HG03159 (cell line): ENCODE data around the gene ATF6.
A peak's percentile ranks its signal among the peaks of the same experiment; 100 is the strongest.
"Not testable (repeated sequence)": the region's sequence is repeated elsewhere in the genome, so short reads cannot be mapped to it uniquely, and the experiment has no call there.

Experiments
- ATAC-seq: cut with Tn5 transposase; IDR thresholded peaks from one replicate; pipeline ENCODE4 v1.9.1; 2021; ENCODE audit warnings: mild to moderate bottlenecking, moderate library complexity; ENCODE audit not compliant: unreplicated experiment

Gene ATF6

GRCh38 chr1:161777261-161777660 lies 11.1 kb downstream of the ATF6 start:
- no peak for ATAC-seq

- no peak for ATAC-seq
Observed at GRCh38 chr1:161778522-161778921, 12.4 kb downstream of the ATF6 start.

DNA sequence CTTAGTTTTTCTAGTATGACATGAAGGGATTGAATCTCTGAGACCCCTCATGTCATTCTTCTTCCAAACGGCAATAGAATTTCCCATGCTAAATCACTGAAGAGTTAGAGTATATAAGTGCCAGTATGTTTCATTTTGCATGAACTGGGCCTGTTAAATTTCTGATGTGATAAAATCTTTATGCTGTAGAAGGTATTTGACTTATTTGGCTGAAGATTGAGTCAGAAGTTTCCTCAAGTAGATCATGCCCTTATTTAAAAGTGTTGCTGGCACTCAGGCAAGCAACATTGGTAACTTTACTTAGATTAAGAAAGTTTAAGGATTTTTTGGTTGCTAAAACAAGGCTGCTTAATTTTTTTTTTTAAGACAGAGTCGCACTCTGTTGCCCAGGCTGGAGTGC lies 13.3 kb downstream of the ATF6 start:
- no peak for ATAC-seq

GRCh38 chr1:161781995-161782394 lies 15.9 kb downstream of the ATF6 start:
- ATAC-seq = peak; percentile 52

GRCh38 chr1:161782886-161783285 lies 16.8 kb downstream of the ATF6 start:
- no peak for ATAC-seq

- no peak for ATAC-seq
Observed at GRCh38 chr1:161784968-161785367, 18.8 kb downstream of the ATF6 start.

DNA sequence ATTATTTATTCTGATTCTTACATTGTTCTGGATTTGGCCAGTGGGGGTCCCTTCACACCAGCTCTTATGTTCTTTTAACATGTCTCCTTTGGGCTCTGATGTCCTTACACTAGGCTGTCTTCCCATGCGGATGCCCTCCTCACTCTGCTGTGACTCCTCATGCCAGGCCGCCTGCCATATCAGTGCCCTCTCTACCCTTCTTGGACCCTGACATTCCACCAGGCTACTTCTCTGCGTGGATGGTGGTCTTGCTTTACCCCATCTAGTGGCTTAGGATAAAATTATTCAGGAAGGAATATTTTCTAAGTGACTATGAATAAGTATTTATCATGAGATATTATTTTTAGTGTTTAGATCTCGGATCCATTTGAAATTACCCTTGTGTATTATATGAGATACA lies 21.2 kb downstream of the ATF6 start:
- ATAC-seq = no peak

- ATAC-seq = no peak
Observed at GRCh38 chr1:161790587-161791317, 24.6 kb downstream of the ATF6 start.

DNA sequence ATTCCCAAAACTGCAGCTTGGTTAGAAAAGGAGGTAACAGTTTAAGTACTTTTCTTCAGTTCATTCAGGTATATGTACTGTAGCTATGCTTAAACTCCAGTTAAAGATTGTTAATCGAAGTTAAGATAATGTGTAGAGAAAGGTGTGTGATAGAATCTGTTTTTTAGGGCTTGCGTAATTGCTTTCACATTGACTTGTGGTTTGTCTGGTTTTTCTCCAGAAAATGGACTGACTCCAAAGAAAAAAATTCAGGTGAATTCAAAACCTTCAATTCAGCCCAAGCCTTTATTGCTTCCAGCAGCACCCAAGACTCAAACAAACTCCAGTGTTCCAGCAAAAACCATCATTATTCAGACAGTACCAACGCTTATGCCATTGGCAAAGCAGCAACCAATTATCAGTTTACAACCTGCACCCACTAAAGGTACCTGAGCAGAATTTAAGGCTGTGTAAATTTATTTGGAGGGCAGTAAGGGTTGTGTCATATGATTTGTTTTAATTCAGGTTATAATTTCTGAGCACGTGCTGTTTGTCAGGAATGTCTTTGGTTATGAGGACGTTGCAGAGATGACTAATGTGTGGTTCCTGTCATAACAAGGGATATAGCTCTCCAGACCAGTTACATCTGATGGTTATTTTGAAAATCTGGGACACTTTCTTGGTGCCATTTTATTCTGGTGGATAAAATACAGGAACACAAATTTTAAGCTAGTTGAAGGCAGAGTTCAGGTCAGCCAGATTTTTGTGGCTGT lies 26.0 kb downstream of the ATF6 start:
- ATAC-seq = no peak

DNA sequence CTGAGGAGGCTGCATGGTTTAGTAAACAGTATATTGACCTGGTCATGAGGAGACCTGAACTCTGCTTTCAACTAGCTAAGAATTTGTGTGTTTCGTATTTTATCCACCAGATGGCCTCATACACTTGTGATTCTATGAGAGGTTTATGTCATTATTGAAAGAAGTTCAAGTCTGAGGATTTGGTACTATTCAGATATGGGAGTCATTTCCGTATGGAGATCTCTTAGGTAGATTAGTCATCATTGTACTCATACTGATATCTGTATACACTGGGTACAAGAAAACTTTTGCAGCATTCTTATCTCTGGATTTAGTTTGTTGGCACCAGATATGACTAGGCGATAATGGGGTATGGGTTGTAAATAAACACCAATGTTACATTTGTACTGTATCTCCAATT lies 26.6 kb downstream of the ATF6 start:
- peak; percentile 70 for ATAC-seq

DNA sequence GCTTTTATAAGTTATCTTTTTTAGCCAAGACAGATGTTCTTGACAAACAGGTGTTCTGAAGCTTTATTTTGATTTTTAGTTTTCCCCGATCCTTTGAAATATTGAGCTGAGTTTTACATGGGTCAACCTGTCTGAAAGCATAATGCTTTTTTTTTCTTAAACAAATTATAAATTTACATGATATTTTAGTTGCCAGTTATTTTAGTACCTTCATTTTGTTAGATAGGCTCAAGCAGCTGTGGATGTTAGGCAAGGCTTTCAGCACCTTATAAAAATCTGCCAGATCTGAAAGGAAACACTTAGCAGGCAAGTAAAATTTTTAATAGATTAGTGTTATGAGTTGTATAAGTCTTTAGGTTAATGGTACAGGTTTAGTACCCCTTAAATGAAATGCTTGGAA lies 33.7 kb downstream of the ATF6 start:
- ATAC-seq = no peak

- no peak for ATAC-seq
Observed at GRCh38 chr1:161801955-161802354, 35.8 kb downstream of the ATF6 start.

DNA sequence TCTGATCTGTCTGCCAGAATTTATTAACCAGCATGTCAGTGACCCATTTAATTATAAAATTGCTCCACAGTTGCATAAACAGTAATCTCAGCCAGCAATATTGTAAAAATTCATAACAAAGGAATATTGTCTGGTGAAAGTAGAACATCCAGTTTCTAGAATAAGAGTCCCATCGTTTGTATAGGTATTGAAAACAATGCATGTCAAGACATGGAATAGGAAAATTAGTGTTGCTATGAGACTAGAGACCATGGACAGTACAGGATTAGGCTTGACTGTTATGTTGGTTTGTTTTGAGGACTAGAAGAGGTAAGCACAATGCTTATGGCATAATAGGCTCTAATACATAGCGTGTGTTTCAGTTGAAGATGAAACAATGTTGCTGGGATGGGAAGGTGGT lies 37.1 kb downstream of the ATF6 start:
- ATAC-seq = no peak

DNA sequence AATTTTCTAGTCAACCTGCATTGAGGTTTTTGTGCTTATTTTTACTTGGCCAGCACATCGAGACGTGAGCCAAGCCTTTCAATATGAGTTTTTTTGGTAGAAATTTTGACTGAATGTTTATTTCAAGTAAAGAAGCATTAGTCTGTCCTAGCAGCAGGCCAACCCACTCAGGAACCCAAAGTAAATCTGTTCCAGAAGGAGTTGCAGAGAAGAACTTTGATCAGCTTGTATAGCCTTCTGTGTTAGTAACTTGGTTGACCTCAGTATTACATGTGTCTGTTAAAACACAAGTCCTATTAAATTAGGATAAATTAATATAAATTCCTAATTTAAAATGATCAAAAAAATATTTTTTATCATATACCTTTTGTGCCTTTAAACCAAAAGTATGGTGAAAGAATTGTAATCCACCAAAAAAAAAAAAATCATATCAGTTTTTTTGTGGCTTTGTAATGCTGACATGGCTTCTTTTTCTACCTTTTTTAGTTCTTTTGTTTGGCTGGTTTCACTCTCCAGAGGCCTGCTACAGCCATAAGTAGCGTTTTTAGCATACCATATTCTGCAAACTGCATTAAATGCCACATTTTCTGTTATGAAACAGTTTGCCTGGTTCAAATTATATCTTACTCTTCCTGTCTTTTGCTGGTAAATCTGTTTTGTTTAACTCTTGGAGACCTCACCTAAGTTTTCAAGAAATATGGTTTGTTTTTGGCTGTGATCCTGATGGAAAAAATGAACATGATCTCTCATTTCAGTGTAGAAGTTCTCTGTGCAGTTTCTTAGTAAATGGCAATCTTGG lies 39.5 kb downstream of the ATF6 start:
- ATAC-seq = no peak

DNA sequence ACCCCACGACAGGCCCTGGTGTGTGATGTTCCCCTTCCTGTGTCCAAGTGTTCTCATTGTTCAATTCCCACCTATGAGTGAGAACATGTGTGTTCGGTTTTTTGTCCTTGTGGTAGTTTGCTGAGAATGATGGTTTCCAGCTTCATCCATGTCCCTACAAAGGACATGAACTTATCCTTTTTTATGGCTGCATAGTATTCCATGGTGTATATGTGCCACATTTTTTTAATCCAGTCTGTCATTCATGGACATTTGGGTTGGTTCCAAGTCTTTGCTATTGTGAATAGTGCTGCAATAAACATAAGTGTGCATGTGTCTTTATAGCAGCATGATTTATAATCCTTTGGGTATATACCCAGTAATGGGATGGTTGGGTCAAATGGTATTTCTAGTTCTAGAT lies 43.1 kb downstream of the ATF6 start:
- not testable (repeated sequence) for ATAC-seq

GRCh38 chr1:161809656-161810055 lies 43.5 kb downstream of the ATF6 start:
- not testable (repeated sequence) for ATAC-seq

- ATAC-seq = no peak
Observed at GRCh38 chr1:161810780-161811179, 44.7 kb downstream of the ATF6 start.

GRCh38 chr1:161816201-161816600 lies 50.1 kb downstream of the ATF6 start:
- no peak for ATAC-seq

GRCh38 chr1:161817176-161817730 lies 51.1 kb downstream of the ATF6 start:
- no peak for ATAC-seq

- no peak for ATAC-seq
Observed at GRCh38 chr1:161820914-161821313, 54.8 kb downstream of the ATF6 start.

DNA sequence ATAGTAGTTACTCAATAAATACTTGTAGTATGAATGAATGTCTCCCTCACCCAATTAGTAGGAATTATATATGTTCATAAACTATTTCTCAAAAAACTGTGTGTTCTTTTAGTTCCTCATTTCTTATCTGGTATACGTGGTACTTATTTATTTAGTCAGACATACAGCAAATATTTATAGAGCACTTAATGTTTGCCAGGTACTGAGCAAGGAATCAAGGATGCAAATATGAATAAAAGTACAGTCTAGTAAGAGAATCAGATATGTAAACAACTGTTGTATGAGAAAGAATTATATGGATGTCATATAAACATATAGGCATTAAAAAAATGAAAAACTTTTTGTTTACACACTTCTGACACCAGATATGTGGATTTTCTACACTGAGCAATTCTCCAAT lies 58.5 kb downstream of the ATF6 start:
- ATAC-seq = no peak
